Motor neuron (in vitro differentiated cells): ENCODE data around the gene CRISPLD2. TPM values are rescaled to one million over a fixed set of nuclear protein-coding genes. Genes with fewer than 3 reads are reported as not detected.
A peak's percentile ranks its signal among the peaks of the same experiment; 100 is the strongest.
"Not testable (repeated sequence)": the region's sequence is repeated elsewhere in the genome, so short reads cannot be mapped to it uniquely, and the experiment has no call there.

Experiments used
- ATAC-seq, 8 experiments: fragments of 200-7000 bp; cut with Tn5 transposase; replicated peaks in 6 of 8; 2 replicates each; pipeline ENCODE4 v1.8.0; 2021; ENCODE audit warnings: mild to moderate bottlenecking in 8 of 8, moderate library complexity in 8 of 8
- H3K27ac ChIP-seq, 2 donors: fragments of 250-450 bp; sonication (Bioruptor Pico); 2 replicates each; pipeline ENCODE4 v1.9.0; 2021; ENCODE audit warnings: antibody characterized with exemption in 2 of 2, mild to moderate bottlenecking in 2 of 2, moderate library complexity in 1 of 2
- H3K4me1 ChIP-seq, 2 donors: fragments of 250-450 bp; sonication (Bioruptor Pico); replicated peaks in 1 of 2; 2 replicates each; pipeline ENCODE4 v1.6.1; 2021; ENCODE audit warnings: antibody characterized with exemption in 2 of 2, mild to moderate bottlenecking in 2 of 2, moderate library complexity in 1 of 2
- H3K4me3 ChIP-seq, 5 donors: fragments of 250-450 bp; sonication (Bioruptor Pico); 2 replicates each; pipeline ENCODE4 v1.9.0; 2021; ENCODE audit warnings: antibody characterized with exemption in 5 of 5, mild to moderate bottlenecking in 5 of 5, moderate library complexity in 4 of 5
- WGBS, 10 experiments: fragments of 450-650 bp; shearing (Covaris generic); methylation state at CpG; one replicate each; pipeline ENCODE4 v1.0.0; 2022; 5-methylcytosine and 5-hydroxymethylcytosine counted together
- in situ Hi-C, 9 experiments: fragments of 400-800 bp; cut with MboI; loops; one replicate each; pipeline ENCODE4 v1.15.0; 2021; ENCODE audit warnings: low sequenced_read_pairs in 9 of 9, low pct_unique_long_range_greater_than_20kb in 2 of 9; ENCODE audit not compliant: unreplicated experiment in 9 of 9
- total RNA-seq, 8 experiments: library from RNA; unstranded; fragments of 300-600 nt; gene quantifications; 2 replicates each; pipeline versions ENCODE4 v1.2.3 to v1.2.4, GENCODE V29; 2022

Gene CRISPLD2
- total RNA-seq, 8 experiments from 2014 or later, result 0.14 to 15.4 (median 1.3) TPM

DNA sequence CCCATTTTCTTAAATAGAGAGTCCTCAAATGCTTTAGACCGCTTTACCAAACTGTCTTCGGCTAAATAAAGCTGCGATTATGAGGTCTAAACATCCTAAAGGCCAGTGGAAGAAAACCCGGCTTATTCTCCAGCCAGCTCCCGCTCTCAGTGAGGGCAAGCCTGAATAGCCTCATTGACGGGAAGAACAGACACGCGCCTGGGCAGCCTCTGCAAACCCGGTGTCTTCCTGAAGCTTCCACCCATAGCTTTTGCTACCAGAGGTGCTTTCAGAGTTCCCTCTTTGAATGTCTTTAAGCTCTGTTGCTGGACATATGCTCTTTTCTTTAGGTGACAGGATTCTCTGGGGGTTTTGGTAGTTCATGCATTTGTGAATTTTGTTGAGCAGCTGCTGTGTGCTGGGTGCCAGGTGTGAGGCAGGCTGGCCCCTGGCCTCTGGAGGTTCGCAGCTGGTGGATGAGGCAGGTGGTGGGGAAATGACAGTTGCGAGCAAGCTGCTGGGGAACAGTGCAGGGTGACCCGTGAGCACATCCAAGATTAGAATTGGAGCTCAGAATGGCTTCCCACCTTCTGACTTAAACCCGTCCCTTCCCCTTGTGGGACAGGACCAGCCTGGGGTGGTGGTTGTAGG lies 44.7 kb downstream of the CRISPLD2 start:
- Histone ChIP-seq H3K4me1 (peaks cover 0 to 4% of the 10 kb centered on the region in 2 donors), H3K4me3 (no peak overlapping the region), H3K27ac (no peak overlapping the region)
- no peak for ATAC-seq
- WGBS, 10 experiments, result 80 to 100% (median 95%) methylated on average over 1 to 7 of the region's 13 CpGs; no CpG with 5 or more reads in 4 of the 10 experiments
- in situ Hi-C loops, result no loop called here

DNA sequence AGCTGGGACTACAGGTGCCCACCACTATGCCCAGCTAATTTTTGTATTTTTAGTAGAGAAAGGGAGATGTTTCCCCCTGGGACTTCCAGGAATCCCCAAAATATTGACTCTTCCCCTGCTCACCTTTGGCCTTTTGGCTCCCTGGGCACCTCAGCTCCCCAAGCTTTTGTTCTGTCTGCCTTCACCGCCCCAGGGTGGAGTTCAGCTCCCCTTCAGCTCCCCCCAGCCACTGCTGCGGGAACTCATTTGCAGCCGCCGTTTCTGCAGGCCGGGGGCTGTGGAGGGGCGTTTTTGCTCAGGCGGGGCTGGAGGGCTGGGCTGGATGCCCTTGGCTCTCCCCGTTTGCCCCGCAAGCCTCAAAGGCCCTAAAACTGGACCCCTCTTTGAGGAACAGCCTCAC lies 47.9 kb downstream of the CRISPLD2 start:
- Histone ChIP-seq H3K27ac (no peak overlapping the region), H3K4me3 (no peak overlapping the region), H3K4me1 (peaks cover 0 to 4% of the 10 kb centered on the region in 2 donors)
- 40 to 60% (median 58%) methylated on average over 1 to 5 of the region's 9 CpGs; no CpG with 5 or more reads in 7 of the 10 experiments for WGBS, 10 experiments
- in situ Hi-C loops, result no loop called here
- no peak for ATAC-seq

DNA sequence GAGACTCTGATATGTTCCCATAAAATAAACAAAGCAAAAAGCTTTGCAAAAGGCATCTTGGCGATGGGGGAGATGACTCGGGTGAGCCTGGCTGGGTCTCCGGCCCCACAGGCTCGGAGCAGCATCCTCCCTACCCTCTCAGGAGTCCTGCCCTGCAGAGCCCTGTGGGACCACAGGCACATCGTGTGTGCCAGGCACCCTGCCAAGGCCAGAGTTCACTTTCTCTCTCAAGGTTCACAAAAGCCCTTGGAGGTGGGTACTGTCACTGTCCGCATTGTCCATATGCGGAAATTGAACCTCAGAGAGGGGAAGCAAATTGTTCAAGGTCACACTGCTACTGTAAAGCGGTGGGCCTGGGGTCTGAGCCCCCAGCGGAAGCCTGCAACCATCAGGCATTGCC lies 48.5 kb downstream of the CRISPLD2 start:
- ATAC-seq, result no peak
- in situ Hi-C loops, result no loop called here
- Histone ChIP-seq H3K27ac (no peak overlapping the region), H3K4me3 (no peak overlapping the region), H3K4me1 (peaks cover 0 to 4% of the 10 kb centered on the region in 2 donors)
- 80 to 100% (median 88%) methylated on average over 1 to 9 of the region's 9 CpGs; no CpG with 5 or more reads in 4 of the 10 experiments for WGBS, 10 experiments

GRCh38 chr16:84868829-84869472 lies 49.2 kb downstream of the CRISPLD2 start:
- WGBS, 10 experiments, result 70 to 100% (median 93%) methylated on average over 1 to 10 of the region's 17 CpGs; no CpG with 5 or more reads in 1 of the 10 experiments
- peak in 2 of 8 experiments; percentile 63 to 67 for ATAC-seq
- in situ Hi-C loops, result no loop called here
- peaks cover 0 to 4% of the 10 kb centered on the region in 2 donors for H3K4me1 ChIP-seq
- no peak overlapping the region for H3K4me3 ChIP-seq
- no peak overlapping the region for H3K27ac ChIP-seq

DNA sequence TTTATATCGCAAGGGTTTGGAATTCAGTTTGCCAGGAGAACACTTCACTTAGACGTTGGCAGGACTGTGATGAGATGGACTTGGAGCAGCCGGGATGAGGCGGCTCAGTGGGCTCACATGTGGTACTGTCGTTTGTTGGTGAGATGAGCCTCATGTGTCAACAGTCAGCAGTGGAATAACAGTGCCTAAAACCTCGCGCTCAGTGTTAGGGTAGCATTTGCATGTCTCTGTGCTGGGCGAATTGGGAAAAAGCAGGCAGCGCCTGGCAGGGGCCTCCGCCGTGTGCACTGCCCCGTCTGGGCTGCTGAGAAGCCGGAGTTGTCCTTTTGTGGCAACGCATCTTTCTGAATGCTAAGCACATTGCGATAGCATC lies 49.7 kb downstream of the CRISPLD2 start:
- Histone ChIP-seq H3K4me3 (no peak overlapping the region), H3K27ac (no peak overlapping the region), H3K4me1 (peaks cover 0 to 4% of the 10 kb centered on the region in 2 donors)
- no peak for ATAC-seq
- in situ Hi-C loops, result no loop called here
- 60 to 100% (median 93%) methylated on average over 1 to 13 of the region's 15 CpGs; no CpG with 5 or more reads in 3 of the 10 experiments for WGBS, 10 experiments

GRCh38 chr16:84872971-84873370 lies 53.2 kb downstream of the CRISPLD2 start:
- H3K27ac ChIP-seq, ATAC-seq, H3K4me3 ChIP-seq, in situ Hi-C loops, H3K4me1 ChIP-seq: not testable (repeated sequence)
- WGBS, 10 experiments, result 86 to 96% (median 90%) methylated on average over 2 to 14 of the region's 17 CpGs; no CpG with 5 or more reads in 2 of the 10 experiments

- 36 to 100% (median 78%) methylated on average over 1 to 4 of the region's 4 CpGs for WGBS, 10 experiments
Measured at GRCh38 chr16:84874004-84874435, 54.2 kb downstream of the CRISPLD2 start.

GRCh38 chr16:84874553-84874952 lies 54.8 kb downstream of the CRISPLD2 start:
- 20 to 92% (median 67%) methylated on average over 2 to 5 of the region's 5 CpGs; no CpG with 5 or more reads in 1 of the 10 experiments for WGBS, 10 experiments

More at GRCh38 chr16:84874004-84874435, 54.2 kb downstream of the CRISPLD2 start:
- Histone ChIP-seq H3K4me1 (no peaks in the 10 kb centered on the region), H3K27ac (no peak overlapping the region), H3K4me3 (no peak overlapping the region)
- in situ Hi-C loops, result no loop called here
- no peak for ATAC-seq

GRCh38 chr16:84874983-84875382 lies 55.2 kb downstream of the CRISPLD2 start:
- in situ Hi-C loops, result no loop called here

More at GRCh38 chr16:84874553-84874952, 54.8 kb downstream of the CRISPLD2 start:
- in situ Hi-C loops, result no loop called here
- Histone ChIP-seq H3K4me1 (no peaks in the 10 kb centered on the region), H3K4me3 (no peak overlapping the region), H3K27ac (no peak overlapping the region)
- peak in 2 of 8 experiments; percentile 22 to 49 for ATAC-seq

DNA sequence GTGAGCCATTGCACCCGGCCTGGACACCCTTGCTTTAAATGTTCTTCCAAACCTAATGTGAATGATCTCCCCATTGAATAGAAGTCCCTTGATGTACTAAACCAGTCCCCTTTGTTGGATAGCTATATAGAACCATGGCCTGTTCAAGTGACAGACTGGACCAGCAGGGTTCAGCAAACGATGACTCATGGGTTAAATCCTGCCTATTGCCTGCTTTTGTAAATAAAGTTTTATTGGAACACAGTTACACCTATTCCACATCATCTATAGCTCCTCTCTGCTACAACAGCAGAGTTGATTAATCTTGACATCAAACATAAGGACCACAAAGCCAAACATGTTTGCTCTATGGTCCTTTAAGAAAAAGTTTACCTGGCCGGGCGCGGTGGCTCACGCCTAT lies 56.1 kb downstream of the CRISPLD2 start:
- ATAC-seq, result no peak
- Histone ChIP-seq H3K4me1 (no peaks in the 10 kb centered on the region), H3K4me3 (no peak overlapping the region), H3K27ac (no peak overlapping the region)
- 60 to 100% (median 94%) methylated on average over 1 to 5 of the region's 6 CpGs; no CpG with 5 or more reads in 4 of the 10 experiments for WGBS, 10 experiments
- in situ Hi-C loops, result no loop called here

More at GRCh38 chr16:84874983-84875382, 55.2 kb downstream of the CRISPLD2 start:
- Histone ChIP-seq H3K27ac (no peak overlapping the region), H3K4me1 (no peaks in the 10 kb centered on the region), H3K4me3 (no peak overlapping the region)
- peak in 1 of 8 experiments; percentile 69 for ATAC-seq
- 8 to 86% (median 56%) methylated on average over 1 to 2 of the region's 3 CpGs; no CpG with 5 or more reads in 2 of the 10 experiments for WGBS, 10 experiments

DNA sequence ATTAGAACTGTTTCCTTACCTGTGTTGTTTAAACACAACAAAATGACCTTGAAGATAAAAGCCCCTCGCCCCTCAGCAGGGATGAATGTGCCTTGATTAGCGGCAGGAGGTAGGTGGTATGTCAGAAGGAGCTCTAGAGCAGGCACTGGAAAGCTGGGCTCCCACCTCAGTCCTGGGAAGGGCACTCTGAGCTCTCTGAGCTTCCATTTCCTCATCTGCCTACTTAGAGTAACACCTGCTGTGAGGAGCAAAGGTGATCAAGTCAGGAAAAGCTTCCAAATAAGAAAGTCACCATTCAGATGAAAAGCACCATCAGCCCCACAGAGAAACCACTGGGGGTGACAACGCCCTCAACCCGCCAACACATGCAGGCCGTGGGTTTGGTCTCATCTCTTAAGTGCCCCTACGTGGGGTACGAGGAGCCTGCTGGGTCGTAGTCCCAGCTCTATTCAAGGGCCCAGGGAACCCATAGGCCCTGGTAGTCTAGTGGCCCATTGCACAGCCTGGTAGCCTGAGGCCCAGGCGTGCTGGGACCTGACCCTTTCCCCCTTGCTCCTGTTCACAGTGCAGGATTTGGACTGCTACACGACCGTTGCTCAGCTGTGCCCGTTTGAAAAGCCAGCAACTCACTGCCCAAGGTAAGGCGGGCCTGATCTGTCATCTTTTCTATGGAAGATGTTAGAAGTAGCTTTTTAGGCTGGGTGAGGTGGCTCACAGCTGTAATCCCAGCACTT lies 57.3 kb downstream of the CRISPLD2 start:
- H3K4me1 ChIP-seq, result no peaks in the 10 kb centered on the region
- no peak overlapping the region for H3K27ac ChIP-seq
- in situ Hi-C loops, result no loop called here
- 66 to 100% (median 83%) methylated on average over 1 to 11 of the region's 13 CpGs; no CpG with 5 or more reads in 1 of the 10 experiments for WGBS, 10 experiments
- no peak for ATAC-seq
- no peak overlapping the region for H3K4me3 ChIP-seq

DNA sequence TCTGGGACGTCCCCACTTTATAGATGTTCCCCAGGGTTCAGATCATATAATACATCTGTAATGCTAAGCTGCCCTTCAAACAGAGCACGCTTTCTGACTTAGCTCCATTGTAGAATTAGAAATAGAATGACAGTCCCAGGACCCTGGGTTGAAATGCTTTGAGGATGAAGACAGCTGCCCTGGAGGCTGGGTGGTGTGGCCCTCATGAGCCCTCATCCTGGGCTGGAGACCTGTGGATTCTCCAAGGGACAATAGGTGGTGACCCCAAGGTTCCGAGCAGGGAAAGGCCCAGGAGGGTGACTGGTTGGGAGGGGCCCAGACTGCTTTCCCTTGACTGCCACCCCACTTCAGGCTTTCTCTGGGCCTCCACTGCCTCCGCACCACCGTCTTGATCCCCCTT lies 59.0 kb downstream of the CRISPLD2 start:
- ATAC-seq, result no peak
- Histone ChIP-seq H3K4me1 (no peaks in the 10 kb centered on the region), H3K27ac (no peak overlapping the region), H3K4me3 (no peak overlapping the region)
- whole genome bisulfite sequencing, 10 experiments, result 70 to 100% (median 92%) methylated on average over 1 to 4 of the region's 5 CpGs; no CpG with 5 or more reads in 4 of the 10 experiments
- in situ Hi-C loops, result no loop called here
